Esophagus squamous epithelium (tissue), 5 donors: Measurements from ENCODE around the gene CD6. TPM values are rescaled to one million over a fixed set of nuclear protein-coding genes. Genes with fewer than 3 reads are reported as not detected.

Experiments used
- DNase-seq: peaks from one replicate; lab custom pipeline; 2025; lab: John Stamatoyannopoulos, UW
- H3K27ac ChIP-seq, 4 donors: fragments of 200-600 bp; sonication (generic); one replicate each; pipeline ENCODE4 v1.5.1; 2016 to 2019; ENCODE audit warnings: mild to moderate bottlenecking in 1 of 4
- H3K27me3 ChIP-seq, 4 donors: fragments of 200-600 bp; sonication (generic); 1 replicate in 3 of 4; 2 replicates in 1 of 4; pipeline versions ENCODE4 v1.5.1 to v1.6.0; 2017 to 2021; ENCODE audit warnings: antibody characterized with exemption in 1 of 4
- H3K36me3 ChIP-seq, 3 donors: fragments of 200-600 bp; sonication (generic); one replicate each; pipeline ENCODE4 v1.5.1; 2016 to 2019
- H3K4me1 ChIP-seq, 3 donors: fragments of 200-600 bp; sonication (generic); one replicate each; pipeline ENCODE4 v1.5.1; 2017 to 2019
- H3K4me3 ChIP-seq, 4 donors: fragments of 200-600 bp; sonication (generic); 1 replicate in 3 of 4; 2 replicates in 1 of 4; pipeline ENCODE4 v1.5.1; 2016 to 2019; ENCODE audit warnings: mild to moderate bottlenecking in 2 of 4, moderate library complexity in 1 of 4
- H3K9me3 ChIP-seq, 3 donors: fragments of 200-600 bp; sonication (generic); one replicate each; pipeline ENCODE4 v1.5.1; 2016 to 2019
- POLR2A ChIP-seq, 4 donors: fragments of 450-650 bp; IDR thresholded peaks; one replicate each; pipeline ENCODE4 v1.6.1; 2017; ENCODE audit warnings: antibody characterized with exemption in 4 of 4, mild to moderate bottlenecking in 4 of 4, moderate library complexity in 3 of 4
- WGBS, 2 donors: methylation state at CpG; one replicate each; pipeline ENCODE4 v1.1.5; 2018; 5-methylcytosine and 5-hydroxymethylcytosine counted together
- intact Hi-C: fragments of 100-400 bp; cut with DNase I; formaldehyde crosslinking; loops from one replicate; pipeline ENCODE4 v1.15.0; 2022
- small RNA-seq, 4 donors: library from RNA; depleted of rRNA; stranded (forward); fragments of <200 nt; gene quantifications; one replicate each; pipeline ENCODE3, GENCODE V24; 2016
- total RNA-seq, 4 donors: library from RNA; depleted of rRNA; stranded (reverse); fragments of >200 nt; gene quantifications; one replicate each; pipeline ENCODE4 v1.1.0, GENCODE V29; 2016
- TF ChIP-seq, protein P1 (sequence below), 6 experiments: fragments of 450-650 bp in 4 of 6; fragments of 200-600 bp in 2 of 6; sonication (generic) in 2 of 6; IDR thresholded peaks; one replicate each; pipeline ENCODE4 v1.5.1; 2016 to 2019; ENCODE audit warnings: antibody characterized with exemption in 6 of 6, mild to moderate bottlenecking in 4 of 6, moderate library complexity in 4 of 6
- donor health status: DM: yes; HTN: yes; CAD: no.

The CD6 gene
- total RNA-seq, 4 donors from 2014 or later = 0.79 to 4.4 (median 1.4) TPM

DNA sequence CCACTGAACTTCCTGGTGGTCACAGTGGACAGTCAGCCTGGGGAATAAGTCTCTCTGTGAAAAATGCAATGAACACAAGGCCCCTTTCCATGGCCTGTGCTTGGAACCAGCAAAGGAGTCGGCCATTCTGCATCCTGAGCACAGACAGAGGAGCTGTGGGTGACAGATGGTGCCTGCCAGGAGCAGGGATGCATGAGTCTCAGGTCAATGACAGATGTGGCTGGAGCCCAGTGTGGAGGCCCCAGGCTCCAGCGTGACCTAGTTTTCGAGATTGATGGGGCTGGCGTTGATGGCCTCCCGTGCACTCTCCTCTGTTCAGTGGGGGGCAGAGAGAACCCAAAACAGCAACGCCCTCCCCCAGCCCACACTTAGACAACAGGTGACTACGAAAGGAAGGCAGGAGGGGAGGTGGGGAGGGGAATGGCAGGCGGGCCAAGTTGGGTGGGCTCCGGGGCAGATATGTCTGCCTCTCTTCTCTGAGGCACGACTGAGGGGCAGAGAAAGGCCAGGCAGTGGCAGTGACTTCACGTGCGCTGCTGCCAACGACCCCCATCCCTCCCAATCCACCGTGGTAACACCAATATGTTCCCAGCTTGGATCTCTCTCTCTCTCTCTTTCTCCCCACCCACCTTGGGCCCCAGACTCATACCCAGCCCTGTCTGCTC is 96.4 kb downstream of the CD6 start:
- intact Hi-C loops = no loop called here
- no peaks in the 10 kb centered on the region for H3K27me3 ChIP-seq
- no peak for TF ChIP-seq POLR2A (IDR thresholded peaks at IDR 0.05)
- TF ChIP-seq, protein P1, sequence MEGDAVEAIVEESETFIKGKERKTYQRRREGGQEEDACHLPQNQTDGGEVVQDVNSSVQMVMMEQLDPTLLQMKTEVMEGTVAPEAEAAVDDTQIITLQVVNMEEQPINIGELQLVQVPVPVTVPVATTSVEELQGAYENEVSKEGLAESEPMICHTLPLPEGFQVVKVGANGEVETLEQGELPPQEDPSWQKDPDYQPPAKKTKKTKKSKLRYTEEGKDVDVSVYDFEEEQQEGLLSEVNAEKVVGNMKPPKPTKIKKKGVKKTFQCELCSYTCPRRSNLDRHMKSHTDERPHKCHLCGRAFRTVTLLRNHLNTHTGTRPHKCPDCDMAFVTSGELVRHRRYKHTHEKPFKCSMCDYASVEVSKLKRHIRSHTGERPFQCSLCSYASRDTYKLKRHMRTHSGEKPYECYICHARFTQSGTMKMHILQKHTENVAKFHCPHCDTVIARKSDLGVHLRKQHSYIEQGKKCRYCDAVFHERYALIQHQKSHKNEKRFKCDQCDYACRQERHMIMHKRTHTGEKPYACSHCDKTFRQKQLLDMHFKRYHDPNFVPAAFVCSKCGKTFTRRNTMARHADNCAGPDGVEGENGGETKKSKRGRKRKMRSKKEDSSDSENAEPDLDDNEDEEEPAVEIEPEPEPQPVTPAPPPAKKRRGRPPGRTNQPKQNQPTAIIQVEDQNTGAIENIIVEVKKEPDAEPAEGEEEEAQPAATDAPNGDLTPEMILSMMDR (IDR thresholded peaks at IDR 0.05) = no peak
- DNase-seq = no peak
- H3K4me3 ChIP-seq = no peak overlapping the region
- H3K4me1 ChIP-seq = no peaks in the 10 kb centered on the region
- no peak overlapping the region for H3K27ac ChIP-seq
- no peaks in the 10 kb centered on the region for H3K36me3 ChIP-seq
- WGBS, 2 donors = 68 to 82% methylated on average over 6 to 8 of the region's 14 CpGs
- H3K9me3 ChIP-seq = no peaks in the 10 kb centered on the region

DNA sequence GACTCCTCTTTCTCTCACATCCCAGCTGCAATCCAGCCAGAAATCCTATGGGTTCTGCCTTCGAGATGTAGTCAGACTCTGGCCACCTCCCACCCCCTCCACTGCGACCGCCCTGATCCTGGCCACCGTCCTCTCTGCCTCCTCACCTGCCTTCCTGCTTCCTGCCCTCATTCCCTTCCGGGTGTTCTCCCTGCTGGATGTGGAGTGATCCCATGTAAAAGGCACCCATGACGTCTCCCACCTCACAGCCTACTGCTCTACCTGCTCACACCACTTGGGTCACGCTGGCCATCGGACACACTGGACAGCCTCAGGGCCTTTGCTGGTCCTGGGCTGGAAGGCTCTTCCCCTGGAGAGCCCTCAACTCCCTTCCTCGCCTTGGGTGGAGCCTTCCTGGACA is 97.1 kb downstream of the CD6 start:
- Histone ChIP-seq H3K4me3 (no peak overlapping the region), H3K9me3 (no peaks in the 10 kb centered on the region), H3K27ac (no peak overlapping the region), H3K27me3 (no peaks in the 10 kb centered on the region), H3K4me1 (no peaks in the 10 kb centered on the region), H3K36me3 (no peaks in the 10 kb centered on the region)
- intact Hi-C loops = no loop called here
- TF ChIP-seq, protein P1 (IDR thresholded peaks at IDR 0.05) = no peak
- TF ChIP-seq POLR2A (IDR thresholded peaks at IDR 0.05) = no peak
- 91 to 94% methylated on average over 9 of the region's 9 CpGs for WGBS, 2 donors
- no peak for DNase-seq

DNA sequence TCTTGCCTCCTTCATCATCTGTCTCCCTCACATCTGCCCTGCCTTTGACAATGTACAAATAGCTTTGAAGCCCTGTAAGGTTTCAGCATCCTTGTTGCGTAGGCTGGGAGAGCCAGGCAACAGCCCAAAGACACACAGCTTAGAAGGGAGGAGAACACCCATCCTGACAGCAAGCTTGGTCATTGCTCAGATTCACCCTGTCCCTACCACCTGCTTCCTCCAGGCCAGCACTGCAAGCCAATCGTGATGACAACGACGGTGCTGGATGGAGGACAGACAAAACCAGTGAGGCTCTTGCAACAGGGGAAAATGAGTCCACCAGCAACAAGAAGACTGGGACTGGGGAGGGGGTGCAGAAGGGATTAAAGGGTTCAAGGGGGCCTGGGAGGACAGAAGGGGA is 97.9 kb downstream of the CD6 start:
- TF ChIP-seq POLR2A (IDR thresholded peaks at IDR 0.05) = no peak
- TF ChIP-seq, protein P1 (IDR thresholded peaks at IDR 0.05) = no peak
- Histone ChIP-seq H3K27ac (no peak overlapping the region), H3K36me3 (no peaks in the 10 kb centered on the region), H3K4me1 (no peaks in the 10 kb centered on the region), H3K4me3 (no peak overlapping the region), H3K9me3 (no peaks in the 10 kb centered on the region), H3K27me3 (no peaks in the 10 kb centered on the region)
- intact Hi-C loops = no loop called here
- 96% methylated on average over 4 of the region's 4 CpGs; no CpG with 5 or more reads in 1 of the 2 donors for WGBS, 2 donors
- DNase-seq = no peak

Small RNA genes lying within 50 kb of the gene (small RNA-seq; reads per million reads assigned to genes)
- gene RNU6-933P = 0 reads per million in 4 donors

Other genes with a start within 250 kb of the CD6 start
- not detected for gene MS4A18, start 247.0 kb upstream of the CD6 start, total RNA-seq
- not detected for gene MS4A15, start 214.8 kb upstream of the CD6 start, total RNA-seq
- not detected for gene MS4A10, start 186.3 kb upstream of the CD6 start, total RNA-seq
- gene CCDC86, start 129.6 kb upstream of the CD6 start, total RNA-seq = 10 to 100 TPM; 11.8 to 38.0 (median 24.4) TPM
- 1 to 10 TPM in 1 of 4 donors, under 1 TPM in 2, not detected in 1; 0.31 to 2.7 (median 0.85) TPM for gene PTGDR2, start 115.7 kb upstream of the CD6 start, total RNA-seq
- not detected for gene ZP1, start 104.1 kb upstream of the CD6 start, total RNA-seq
- gene PRPF19, start 65.1 kb upstream of the CD6 start, total RNA-seq = 10 to 100 TPM; 65.0 to 90.2 (median 84.1) TPM
- gene TMEM109, start 57.5 kb upstream of the CD6 start, total RNA-seq = 100 to 1,000 TPM in 1 of 4 donors, 10 to 100 TPM in 3; 66.7 to 115 (median 89.0) TPM
- 10 to 100 TPM; 11.8 to 52.7 (median 17.8) TPM for gene TMEM132A, start 47.2 kb upstream of the CD6 start, total RNA-seq
- gene SLC15A3, start 19.5 kb upstream of the CD6 start, total RNA-seq = 10 to 100 TPM in 2 of 4 donors, 1 to 10 TPM in 2; 4.0 to 11.5 (median 7.9) TPM
- gene CD5, start 130.8 kb downstream of the CD6 start, total RNA-seq = 1 to 10 TPM in 3 of 4 donors, under 1 TPM in 1; 0.75 to 5.8 (median 2.2) TPM
- gene VPS37C, start 189.7 kb downstream of the CD6 start, total RNA-seq = 10 to 100 TPM; 12.6 to 23.5 (median 18.0) TPM
- gene PGA3, start 231.8 kb downstream of the CD6 start, total RNA-seq = not detected